ENCODE results near the gene MYDGF. TPM values are rescaled to one million over a fixed set of nuclear protein-coding genes. Genes with fewer than 3 reads are reported as not detected.

Gene MYDGF
- total and polyA plus RNA-seq, 7 experiments from 2014 or later, result 28.1 to 105 (median 32.4) TPM

DNA sequence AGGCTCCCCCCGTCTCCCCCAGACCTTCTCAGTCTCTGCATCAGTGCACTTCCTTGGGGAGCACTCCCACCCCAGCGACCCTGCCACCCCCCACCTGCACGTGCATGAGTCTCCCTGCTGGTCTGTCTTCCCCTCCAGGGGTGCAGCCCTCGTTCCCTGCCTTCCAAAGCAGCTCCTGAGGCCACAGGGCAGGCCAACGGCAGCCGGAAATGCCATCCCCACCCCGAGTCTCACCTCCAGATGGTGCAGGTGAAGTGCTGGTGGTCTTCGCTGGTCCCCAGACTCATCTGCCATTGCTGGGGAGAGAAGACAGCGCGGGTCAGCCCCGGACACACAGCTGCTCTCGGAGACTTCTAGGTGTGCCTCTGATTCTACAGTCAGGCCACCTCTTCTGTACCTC lies 5.5 kb downstream of the MYDGF start:
- H3K9me3 ChIP-seq (ENCODE audit: control insufficient read depth in 2 of 3, low read length in 3 of 3), result no peaks in the 10 kb centered on the region
- peaks cover 10 to 12% of the 10 kb centered on the region in 2 donors for H3K4me1 ChIP-seq (ENCODE audit: control insufficient read depth in 2 of 2, insufficient read depth in 2 of 2, low read length in 2 of 2)
- H3K4me1 Mint-ChIP-seq, result peaks cover 5 to 27% (median 17%) of the 10 kb centered on the region in 7 donors
- H3K36me3 ChIP-seq (ENCODE audit: control insufficient read depth in 2 of 3, insufficient read depth in 3 of 3, low read length in 3 of 3), result peaks cover 0 to 76% (median 18%) of the 10 kb centered on the region in 3 experiments
- ChIA-PET POLR2A (no interaction called here), CTCF (interaction anchor here (0.6 kb wide), 1 partner anchor 146 kb away, joined by 7 read pairs; no protein-coding TSS in a partner anchor)
- no peak overlapping the region for H3K27ac ChIP-seq (ENCODE audit: low read depth, low read length)
- H3K4me3 Mint-ChIP-seq, result peak overlapping the region in 1 of 10 donors; percentile 20
- H3K36me3 Mint-ChIP-seq, result peaks cover 0 to 17% (median 3%) of the 10 kb centered on the region in 5 donors
- no peaks in the 10 kb centered on the region for H3K9me3 Mint-ChIP-seq
- peak overlapping the region in 1 of 9 donors; percentile 60 for H3K27ac Mint-ChIP-seq
- intact Hi-C loops (cut with micrococcal nuclease), result no loop called here
- H3K4me3 ChIP-seq (ENCODE audit: low read length), result no peak overlapping the region
- no peak for DNase-seq
- H3K27me3 Mint-ChIP-seq, result no peaks in the 10 kb centered on the region
- no peaks in the 10 kb centered on the region for H3K27me3 ChIP-seq (ENCODE audit: control insufficient read depth in 2 of 2, insufficient read depth in 2 of 2, low read length in 2 of 2)
- no peak for ATAC-seq

DNA sequence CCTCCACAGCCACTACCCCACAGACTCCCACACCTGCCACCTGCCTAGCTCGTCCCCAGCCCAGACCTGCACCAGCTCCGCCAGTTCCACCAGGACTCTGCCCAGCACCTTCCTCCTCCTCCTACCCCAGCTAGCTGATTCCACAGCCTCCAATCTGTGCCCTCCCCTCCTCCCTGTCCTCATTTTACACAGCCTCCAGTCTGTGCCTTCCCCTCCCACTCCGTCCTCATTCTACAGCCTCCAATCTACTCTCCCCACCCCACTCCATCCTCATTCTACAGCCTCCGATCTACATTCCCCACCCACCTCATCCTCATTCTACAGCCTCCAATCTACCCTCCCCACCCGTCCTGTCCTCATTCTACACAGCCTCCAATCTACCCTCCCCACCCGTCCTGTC lies 7.3 kb downstream of the MYDGF start:
- H3K9me3 ChIP-seq (ENCODE audit: control insufficient read depth in 2 of 3, low read length in 3 of 3), result no peaks in the 10 kb centered on the region
- ChIA-PET CTCF (no interaction called here), POLR2A (no interaction called here)
- Mint-ChIP-seq H3K9me3 (no peaks in the 10 kb centered on the region), H3K4me3 (no peak overlapping the region), H3K27me3 (no peaks in the 10 kb centered on the region), H3K36me3 (peaks cover 0 to 16% (median 4%) of the 10 kb centered on the region in 5 donors), H3K4me1 (peaks cover 0 to 11% (median 4%) of the 10 kb centered on the region in 7 donors), H3K27ac (peak overlapping the region in 2 of 9 donors; percentile 36 to 52)
- DNase-seq, result no peak
- peaks cover 0 to 80% (median 23%) of the 10 kb centered on the region in 3 experiments for H3K36me3 ChIP-seq (ENCODE audit: control insufficient read depth in 2 of 3, insufficient read depth in 3 of 3, low read length in 3 of 3)
- intact Hi-C loops (cut with micrococcal nuclease), result no loop called here
- H3K4me1 ChIP-seq (ENCODE audit: control insufficient read depth in 2 of 2, insufficient read depth in 2 of 2, low read length in 2 of 2), result no peaks in the 10 kb centered on the region
- ATAC-seq, result no peak
- H3K4me3 ChIP-seq (ENCODE audit: low read length), result no peak overlapping the region
- H3K27ac ChIP-seq (ENCODE audit: low read depth, low read length), result no peak overlapping the region
- H3K27me3 ChIP-seq (ENCODE audit: control insufficient read depth in 2 of 2, insufficient read depth in 2 of 2, low read length in 2 of 2), result no peaks in the 10 kb centered on the region

- CTCF ChIA-PET, result no interaction called here
These were observed 8.0 kb downstream of the MYDGF start for GRCh38 chr19:4662020-4662695.

GRCh38 chr19:4660993-4661392 lies 9.1 kb downstream of the MYDGF start:
- H3K27me3 Mint-ChIP-seq, result no peaks in the 10 kb centered on the region
- H3K27ac Mint-ChIP-seq, result peak overlapping the region in 4 of 9 donors; percentile 49 to 72 (median 57)
- DNase-seq (no peak), ATAC-seq (no peak)
- no peaks in the 10 kb centered on the region for H3K9me3 ChIP-seq (ENCODE audit: control insufficient read depth in 2 of 3, low read length in 3 of 3)
- intact Hi-C loops (cut with micrococcal nuclease), result no loop called here
- H3K27me3 ChIP-seq (ENCODE audit: control insufficient read depth in 2 of 2, insufficient read depth in 2 of 2, low read length in 2 of 2), result no peaks in the 10 kb centered on the region
- H3K36me3 ChIP-seq (ENCODE audit: control insufficient read depth in 2 of 3, insufficient read depth in 3 of 3, low read length in 3 of 3), result peaks cover 0 to 83% (median 23%) of the 10 kb centered on the region in 3 experiments
- ChIA-PET CTCF (no interaction called here), POLR2A (no interaction called here)
- H3K27ac ChIP-seq (ENCODE audit: low read depth, low read length), result no peak overlapping the region
- H3K4me1 Mint-ChIP-seq, result peaks cover 0 to 11% (median 4%) of the 10 kb centered on the region in 7 donors
- H3K4me1 ChIP-seq (ENCODE audit: control insufficient read depth in 2 of 2, insufficient read depth in 2 of 2, low read length in 2 of 2), result no peaks in the 10 kb centered on the region
- H3K36me3 Mint-ChIP-seq, result peaks cover 0 to 14% (median 4%) of the 10 kb centered on the region in 5 donors
- no peaks in the 10 kb centered on the region for H3K9me3 Mint-ChIP-seq
- H3K4me3 Mint-ChIP-seq, result no peak overlapping the region
- no peak overlapping the region for H3K4me3 ChIP-seq (ENCODE audit: low read length)

More at GRCh38 chr19:4662020-4662695, 8.0 kb downstream of the MYDGF start:
- Mint-ChIP-seq H3K4me1 (peaks cover 0 to 11% (median 4%) of the 10 kb centered on the region in 7 donors), H3K36me3 (peaks cover 0 to 14% (median 4%) of the 10 kb centered on the region in 5 donors), H3K4me3 (no peak overlapping the region), H3K27ac (no peak overlapping the region), H3K9me3 (no peaks in the 10 kb centered on the region), H3K27me3 (no peaks in the 10 kb centered on the region)
- no peak overlapping the region for H3K27ac ChIP-seq (ENCODE audit: low read depth, low read length)
- POLR2A ChIA-PET, result no interaction called here
- ATAC-seq, result no peak
- no peak for DNase-seq
- no peaks in the 10 kb centered on the region for H3K27me3 ChIP-seq (ENCODE audit: control insufficient read depth in 2 of 2, insufficient read depth in 2 of 2, low read length in 2 of 2)
- peaks cover 0 to 81% (median 23%) of the 10 kb centered on the region in 3 experiments for H3K36me3 ChIP-seq (ENCODE audit: control insufficient read depth in 2 of 3, insufficient read depth in 3 of 3, low read length in 3 of 3)
- no peak overlapping the region for H3K4me3 ChIP-seq (ENCODE audit: low read length)
- intact Hi-C loops (cut with micrococcal nuclease), result no loop called here
- H3K4me1 ChIP-seq (ENCODE audit: control insufficient read depth in 2 of 2, insufficient read depth in 2 of 2, low read length in 2 of 2), result no peaks in the 10 kb centered on the region
- no peaks in the 10 kb centered on the region for H3K9me3 ChIP-seq (ENCODE audit: control insufficient read depth in 2 of 3, low read length in 3 of 3)

DNA sequence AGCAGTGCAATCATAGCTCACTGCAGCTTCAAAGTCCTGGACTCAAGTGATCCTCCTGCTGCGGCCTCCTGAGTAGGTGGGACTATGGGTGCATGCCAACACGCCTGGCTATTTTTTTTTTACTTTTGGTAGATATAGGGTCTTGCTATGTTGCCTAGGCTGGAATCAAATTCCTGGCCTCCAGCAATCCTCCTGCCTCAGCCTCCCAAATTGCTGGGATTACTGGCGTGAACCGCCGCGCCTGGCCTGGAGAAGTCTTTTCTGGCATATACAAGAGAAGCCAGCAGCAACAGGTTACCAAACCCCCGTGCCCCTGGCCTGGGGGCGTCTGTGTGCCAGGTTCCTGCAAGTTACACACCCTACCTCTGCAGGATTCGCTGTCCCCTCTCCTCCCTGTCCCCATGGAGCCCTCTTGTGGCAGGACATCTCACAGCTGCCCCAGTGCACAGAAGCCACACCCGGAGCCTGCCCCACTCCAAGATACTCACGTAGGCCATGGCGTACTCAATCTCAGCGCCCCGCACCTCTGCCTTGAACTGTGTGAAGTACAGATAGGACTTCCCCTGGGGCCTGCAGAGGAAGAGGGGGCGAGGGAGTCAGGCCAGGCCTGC lies 9.9 kb downstream of the MYDGF start:
- no peaks in the 10 kb centered on the region for H3K9me3 Mint-ChIP-seq
- H3K4me1 Mint-ChIP-seq, result peaks cover 0 to 10% (median 4%) of the 10 kb centered on the region in 7 donors
- no peaks in the 10 kb centered on the region for H3K27me3 ChIP-seq (ENCODE audit: control insufficient read depth in 2 of 2, insufficient read depth in 2 of 2, low read length in 2 of 2)
- H3K27ac ChIP-seq (ENCODE audit: low read depth, low read length), result no peak overlapping the region
- no peak overlapping the region for H3K4me3 Mint-ChIP-seq
- ChIA-PET POLR2A (no interaction called here), CTCF (interaction anchor here (1.0 kb wide), 1 partner anchor 24 kb away, joined by 4 read pairs; no protein-coding TSS in a partner anchor)
- H3K4me3 ChIP-seq (ENCODE audit: low read length), result no peak overlapping the region
- no peaks in the 10 kb centered on the region for H3K27me3 Mint-ChIP-seq
- intact Hi-C loops (cut with micrococcal nuclease), result no loop called here
- no peaks in the 10 kb centered on the region for H3K4me1 ChIP-seq (ENCODE audit: control insufficient read depth in 2 of 2, insufficient read depth in 2 of 2, low read length in 2 of 2)
- peak in 1 of 9 donors; percentile 20 for DNase-seq
- ATAC-seq, result peak; percentile 26
- H3K36me3 Mint-ChIP-seq, result peaks cover 0 to 14% (median 4%) of the 10 kb centered on the region in 5 donors
- no peaks in the 10 kb centered on the region for H3K9me3 ChIP-seq (ENCODE audit: control insufficient read depth in 2 of 3, low read length in 3 of 3)
- peak overlapping the region in 1 of 9 donors; percentile 34 for H3K27ac Mint-ChIP-seq
- peaks cover 0 to 81% (median 23%) of the 10 kb centered on the region in 3 experiments for H3K36me3 ChIP-seq (ENCODE audit: control insufficient read depth in 2 of 3, insufficient read depth in 3 of 3, low read length in 3 of 3)

DNA sequence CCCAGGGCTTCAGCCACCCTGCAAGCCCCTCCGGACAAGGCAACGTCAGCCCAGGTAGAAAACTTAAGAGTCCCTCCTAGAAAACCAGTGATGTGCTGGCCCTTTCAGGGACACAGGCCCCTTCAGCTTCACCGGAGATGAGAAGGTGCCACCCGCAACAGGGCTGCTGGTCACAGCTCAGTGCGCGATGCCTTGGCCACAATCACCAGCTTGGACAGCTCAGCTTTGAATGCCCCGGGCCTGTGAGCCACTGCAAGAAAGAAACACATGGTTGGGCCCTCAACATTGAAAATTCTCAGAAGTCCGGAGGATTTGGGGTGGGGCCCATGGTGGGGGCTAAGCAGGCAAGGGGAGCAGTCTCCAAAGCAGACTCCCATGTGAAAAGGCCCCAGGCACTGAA lies 12.3 kb downstream of the MYDGF start:
- peaks cover 0 to 80% (median 14%) of the 10 kb centered on the region in 3 experiments for H3K36me3 ChIP-seq (ENCODE audit: control insufficient read depth in 2 of 3, insufficient read depth in 3 of 3, low read length in 3 of 3)
- intact Hi-C loops (cut with micrococcal nuclease), result no loop called here
- no peak overlapping the region for H3K4me3 ChIP-seq (ENCODE audit: low read length)
- Mint-ChIP-seq H3K27ac (peak overlapping the region in 2 of 9 donors; percentile 16 to 17), H3K4me3 (no peak overlapping the region), H3K27me3 (no peaks in the 10 kb centered on the region), H3K4me1 (peaks cover 0 to 8% (median 5%) of the 10 kb centered on the region in 7 donors), H3K36me3 (peaks cover 4 to 23% (median 6%) of the 10 kb centered on the region in 5 donors), H3K9me3 (no peaks in the 10 kb centered on the region)
- ChIA-PET POLR2A (no interaction called here), CTCF (no interaction called here)
- H3K27ac ChIP-seq (ENCODE audit: low read depth, low read length), result no peak overlapping the region
- DNase-seq (no peak), ATAC-seq (no peak)
- no peaks in the 10 kb centered on the region for H3K27me3 ChIP-seq (ENCODE audit: control insufficient read depth in 2 of 2, insufficient read depth in 2 of 2, low read length in 2 of 2)
- H3K9me3 ChIP-seq (ENCODE audit: control insufficient read depth in 2 of 3, low read length in 3 of 3), result no peaks in the 10 kb centered on the region
- no peaks in the 10 kb centered on the region for H3K4me1 ChIP-seq (ENCODE audit: control insufficient read depth in 2 of 2, insufficient read depth in 2 of 2, low read length in 2 of 2)
